ENCODE data around the gene FGGY. TPM values are rescaled to one million over a fixed set of nuclear protein-coding genes. Genes with fewer than 3 reads are reported as not detected.

Gene FGGY
- total RNA-seq, 4 donors from 2014 or later, result 24.9 to 35.9 (median 30.5) TPM

- in situ Hi-C loops (cut with MboI; ENCODE audit: low sequenced_read_pairs in 4 of 4) (loop anchor here in 3 of 4 donors (25.0 kb wide), 1 partner anchor 186 kb away; no protein-coding TSS in a partner anchor), intact Hi-C loops (cut with DNase I; ENCODE audit: low total_unique reads) (no loop called here)
- ATAC-seq, result no peak
Observed at GRCh38 chr1:59500950-59501742, 204.3 kb downstream of the FGGY start.

GRCh38 chr1:59502009-59502691, 205.3 kb downstream of the FGGY start:
- no peak for ATAC-seq
- intact Hi-C loops (cut with DNase I; ENCODE audit: low total_unique reads), result no loop called here
- in situ Hi-C loops (cut with MboI; ENCODE audit: low sequenced_read_pairs in 4 of 4), result loop anchor here in 3 of 4 donors (25.0 kb wide), 1 partner anchor 185 kb away; no protein-coding TSS in a partner anchor

More at GRCh38 chr1:59500950-59501742, 204.3 kb downstream of the FGGY start:
- DNase-seq, result no peak
- Histone ChIP-seq H3K27me3 (no peaks in the 10 kb centered on the region), H3K36me3 (no peaks in the 10 kb centered on the region), H3K4me3 (no peak overlapping the region), H3K27ac (peak overlapping the region in 1 of 4 donors; percentile 77), H3K4me1 (peaks cover 18 to 25% of the 10 kb centered on the region in 2 donors), H3K9me3 (no peaks in the 10 kb centered on the region)
- no peak for TF ChIP-seq POLR2A (IDR thresholded peaks at IDR 0.05)
- TF ChIP-seq CTCF (IDR thresholded peaks at IDR 0.05 in 4 of 5, conservative IDR thresholded peaks at IDR 0.05 in 1 of 5), result no peak

GRCh38 chr1:59504276-59504675, 207.4 kb downstream of the FGGY start:
- no peak overlapping the region for H3K27ac ChIP-seq
- H3K27me3 ChIP-seq, result no peaks in the 10 kb centered on the region
- no peaks in the 10 kb centered on the region for H3K36me3 ChIP-seq
- ATAC-seq (no peak), DNase-seq (no peak)
- no peaks in the 10 kb centered on the region for H3K9me3 ChIP-seq
- intact Hi-C loops (cut with DNase I; ENCODE audit: low total_unique reads) (no loop called here), in situ Hi-C loops (cut with MboI; ENCODE audit: low sequenced_read_pairs in 4 of 4) (loop anchor here in 3 of 4 donors (25.0 kb wide), 1 partner anchor 183 kb away; no protein-coding TSS in a partner anchor)
- no peak overlapping the region for H3K4me3 ChIP-seq
- TF ChIP-seq CTCF (IDR thresholded peaks at IDR 0.05 in 4 of 5, conservative IDR thresholded peaks at IDR 0.05 in 1 of 5) (no peak), POLR2A (IDR thresholded peaks at IDR 0.05) (no peak)
- H3K4me1 ChIP-seq, result peaks cover 28 to 31% of the 10 kb centered on the region in 2 donors

More at GRCh38 chr1:59502009-59502691, 205.3 kb downstream of the FGGY start:
- Histone ChIP-seq H3K36me3 (no peaks in the 10 kb centered on the region), H3K4me3 (no peak overlapping the region), H3K4me1 (peaks cover 26 to 32% of the 10 kb centered on the region in 2 donors), H3K9me3 (no peaks in the 10 kb centered on the region), H3K27ac (no peak overlapping the region), H3K27me3 (no peaks in the 10 kb centered on the region)
- no peak for DNase-seq
- TF ChIP-seq CTCF (IDR thresholded peaks at IDR 0.05 in 4 of 5, conservative IDR thresholded peaks at IDR 0.05 in 1 of 5), result no peak
- TF ChIP-seq POLR2A (IDR thresholded peaks at IDR 0.05), result no peak

- Histone ChIP-seq H3K36me3 (no peaks in the 10 kb centered on the region), H3K4me1 (peaks cover 21 to 24% of the 10 kb centered on the region in 2 donors), H3K27me3 (no peaks in the 10 kb centered on the region), H3K27ac (peak overlapping the region; percentile 45 to 72 (median 66)), H3K9me3 (no peaks in the 10 kb centered on the region), H3K4me3 (no peak overlapping the region)
- ATAC-seq (no peak), DNase-seq (no peak)
- in situ Hi-C loops (cut with MboI; ENCODE audit: low sequenced_read_pairs in 4 of 4) (loop anchor here in 3 of 4 donors (25.0 kb wide), 1 partner anchor 182 kb away; no protein-coding TSS in a partner anchor), intact Hi-C loops (cut with DNase I; ENCODE audit: low total_unique reads) (loop anchor here (5.0 kb wide), 1 partner anchor 723 kb away; the partner anchor contains the start of gene JUN)
- TF ChIP-seq CTCF (IDR thresholded peaks at IDR 0.05 in 4 of 5, conservative IDR thresholded peaks at IDR 0.05 in 1 of 5) (no peak), POLR2A (IDR thresholded peaks at IDR 0.05) (no peak)
Observed at GRCh38 chr1:59505596-59506028, 208.7 kb downstream of the FGGY start.
